Measurements from ENCODE around the gene SCARF1. TPM values are rescaled to one million over a fixed set of nuclear protein-coding genes. Genes with fewer than 3 reads are reported as not detected.

SCARF1 gene
- total and polyA plus RNA-seq, 9 donors, result 1.7 to 10.2 (median 5.7) TPM

DNA sequence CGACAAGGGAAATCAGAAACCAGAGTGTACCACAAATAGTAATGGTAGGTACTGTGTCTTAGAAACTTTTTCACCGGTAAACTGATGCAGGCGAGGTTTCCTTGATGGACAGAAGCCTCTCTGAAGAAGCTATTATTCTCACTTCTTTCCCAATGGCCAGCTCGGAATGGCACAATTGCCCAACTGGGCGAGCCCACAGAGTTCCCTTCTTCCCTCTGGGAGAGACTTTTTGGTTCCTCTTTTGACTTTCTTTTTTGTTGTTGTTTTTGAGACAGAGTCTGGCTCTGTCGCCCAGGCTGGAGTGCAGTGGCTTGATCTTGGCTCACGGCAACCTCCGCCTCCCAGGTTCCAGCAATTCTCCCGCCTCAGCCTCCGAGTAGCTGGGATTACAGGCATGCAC lies 33.8 kb downstream of the SCARF1 start:
- Histone ChIP-seq H3K36me3 (no peaks in the 10 kb centered on the region), H3K4me3 (no peak overlapping the region), H3K4me1 (ENCODE audit: insufficient read depth) (no peaks in the 10 kb centered on the region), H3K9me3 (no peaks in the 10 kb centered on the region), H3K27me3 (no peaks in the 10 kb centered on the region), H3K27ac (no peak overlapping the region)
- intact Hi-C loops (cut with DNase I), result no loop called here
- WGBS, 3 donors, result 80 to 91% (median 83%) methylated on average over 10 of the region's 10 CpGs
- DNase-seq, result no peak
- no peak for TF ChIP-seq POLR2A (IDR thresholded peaks at IDR 0.05)
- no peak for TF ChIP-seq CTCF (IDR thresholded peaks at IDR 0.05)
- TF ChIP-seq EP300 (IDR thresholded peaks at IDR 0.05), result no peak

DNA sequence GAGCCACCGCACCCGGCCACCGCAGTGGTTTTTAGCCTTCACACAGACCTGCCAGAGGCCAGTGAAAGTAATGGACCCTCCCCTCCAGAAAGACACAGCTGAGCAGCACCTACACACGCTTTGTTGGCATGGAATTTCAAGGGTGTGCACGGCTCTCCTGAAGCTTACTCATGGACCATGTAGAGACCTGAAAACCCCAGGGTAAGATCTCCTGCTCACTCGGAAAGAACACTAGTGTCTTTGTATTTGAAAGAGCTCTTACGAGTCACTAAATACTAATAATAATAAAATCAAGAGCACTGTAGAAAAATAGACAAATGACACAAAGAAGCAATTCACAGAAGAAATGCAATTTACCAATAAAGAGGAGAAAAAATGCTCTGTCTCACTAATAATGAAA lies 36.9 kb downstream of the SCARF1 start:
- Histone ChIP-seq H3K27ac (no peak overlapping the region), H3K4me3 (no peak overlapping the region), H3K4me1 (ENCODE audit: insufficient read depth) (peaks cover 6% of the 10 kb centered on the region), H3K36me3 (no peaks in the 10 kb centered on the region), H3K9me3 (no peaks in the 10 kb centered on the region), H3K27me3 (no peaks in the 10 kb centered on the region)
- no peak for TF ChIP-seq CTCF (IDR thresholded peaks at IDR 0.05)
- no peak for TF ChIP-seq POLR2A (IDR thresholded peaks at IDR 0.05)
- no peak for TF ChIP-seq EP300 (IDR thresholded peaks at IDR 0.05)
- no peak for DNase-seq
- intact Hi-C loops (cut with DNase I), result no loop called here
- 88 to 96% (median 91%) methylated on average over 7 of the region's 7 CpGs for WGBS, 3 donors

DNA sequence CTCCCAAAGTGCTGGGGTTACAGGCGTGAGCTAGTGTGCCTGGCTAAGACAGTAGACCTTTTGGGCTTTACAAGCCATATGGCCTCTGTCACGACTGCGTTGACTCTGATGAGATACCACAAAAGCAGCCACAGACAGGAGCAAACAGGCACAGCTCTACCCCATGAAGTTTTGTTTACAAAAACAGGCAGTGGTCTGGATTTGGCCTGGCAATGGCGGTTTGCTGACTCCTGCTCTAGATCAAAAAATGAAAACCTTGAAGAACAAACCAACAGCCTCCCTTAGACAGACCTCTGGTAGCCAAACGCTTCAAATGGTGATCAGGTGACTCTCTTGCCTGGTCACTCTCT lies 37.6 kb downstream of the SCARF1 start:
- Histone ChIP-seq H3K9me3 (no peaks in the 10 kb centered on the region), H3K27me3 (no peaks in the 10 kb centered on the region), H3K27ac (no peak overlapping the region), H3K4me1 (ENCODE audit: insufficient read depth) (peaks cover 6% of the 10 kb centered on the region), H3K36me3 (no peaks in the 10 kb centered on the region), H3K4me3 (no peak overlapping the region)
- WGBS, 3 donors, result 73 to 84% (median 74%) methylated on average over 5 of the region's 5 CpGs
- TF ChIP-seq EP300 (IDR thresholded peaks at IDR 0.05) (no peak), POLR2A (IDR thresholded peaks at IDR 0.05) (no peak), CTCF (IDR thresholded peaks at IDR 0.05) (no peak)
- intact Hi-C loops (cut with DNase I), result no loop called here
- DNase-seq, result no peak

- no peak for TF ChIP-seq POLR2A (IDR thresholded peaks at IDR 0.05)
- TF ChIP-seq EP300 (IDR thresholded peaks at IDR 0.05), result no peak
- TF ChIP-seq CTCF (IDR thresholded peaks at IDR 0.05), result no peak
- intact Hi-C loops (cut with DNase I), result no loop called here
- 72 to 82% (median 82%) methylated on average over 26 of the region's 26 CpGs for WGBS, 3 donors
- H3K9me3 ChIP-seq, result no peaks in the 10 kb centered on the region
- H3K4me3 ChIP-seq, result no peak overlapping the region
- H3K4me1 ChIP-seq (ENCODE audit: insufficient read depth), result peaks cover 6% of the 10 kb centered on the region
- H3K27ac ChIP-seq, result no peak overlapping the region
- no peaks in the 10 kb centered on the region for H3K27me3 ChIP-seq
- H3K36me3 ChIP-seq, result no peaks in the 10 kb centered on the region
- DNase-seq, result peak in 1 of 5 donors; percentile 30
These were observed 39.1 kb downstream of the SCARF1 start for GRCh38 chr17:1606352-1606985.

All from ovary (tissue), 9 donors.